T47D (cell line): ENCODE measurements around the gene SLAMF8.
A peak's percentile ranks its signal among the peaks of the same experiment; 100 is the strongest.

Experiments
- DNase-seq, 2 experiments: peaks; one replicate each; pipeline versions ENCODE4 v3.0.0 to v3.0.0-alpha.2; 2011 to 2012; ENCODE audit warnings: low read depth in 1 of 2, low spot score in 1 of 2
- JUND ChIP-seq: IDR thresholded peaks from 2 replicates; pipeline ENCODE4 v1.6.1; 2012; ENCODE audit warnings: low read depth
- in situ Hi-C: cut with HindIII; loops from 2 replicates; pipeline ENCODE4 v1.10.0; 2016; ENCODE audit warnings: low sequenced_read_pairs, low pct_unique_long_range_greater_than_20kb

The SLAMF8 gene

DNA sequence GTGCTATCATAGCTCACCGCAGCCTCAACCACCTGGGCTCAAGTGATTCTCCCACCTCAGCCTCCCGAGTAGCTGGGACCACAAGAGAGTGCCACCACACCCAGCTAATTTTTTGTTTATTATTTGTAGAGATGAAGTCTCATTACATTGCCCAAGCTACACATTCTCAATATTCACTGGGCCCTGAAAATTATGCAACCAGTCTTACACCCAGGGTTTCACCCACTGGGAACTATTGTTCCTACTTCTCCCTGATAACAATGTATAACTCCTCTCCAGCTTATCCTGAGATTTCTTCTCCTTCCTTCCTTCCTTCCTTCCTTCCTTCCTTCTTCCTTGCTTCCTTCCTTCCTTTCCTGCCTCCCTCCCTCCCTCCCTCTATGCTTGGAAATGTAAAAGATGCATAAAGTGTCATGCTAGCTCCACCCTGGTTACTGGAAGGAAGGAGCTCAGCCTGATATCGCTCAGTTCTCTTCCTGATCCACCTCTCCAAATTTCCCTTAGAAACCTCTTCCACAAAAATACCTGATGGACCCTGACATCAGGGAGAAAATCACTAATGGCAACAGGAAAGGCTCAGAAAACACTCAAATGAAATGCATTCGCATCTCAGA is 47.0 kb downstream of the SLAMF8 start:
- TF ChIP-seq JUND = no peak
- in situ Hi-C loops = no loop called here
- DNase-seq = no peak

DNA sequence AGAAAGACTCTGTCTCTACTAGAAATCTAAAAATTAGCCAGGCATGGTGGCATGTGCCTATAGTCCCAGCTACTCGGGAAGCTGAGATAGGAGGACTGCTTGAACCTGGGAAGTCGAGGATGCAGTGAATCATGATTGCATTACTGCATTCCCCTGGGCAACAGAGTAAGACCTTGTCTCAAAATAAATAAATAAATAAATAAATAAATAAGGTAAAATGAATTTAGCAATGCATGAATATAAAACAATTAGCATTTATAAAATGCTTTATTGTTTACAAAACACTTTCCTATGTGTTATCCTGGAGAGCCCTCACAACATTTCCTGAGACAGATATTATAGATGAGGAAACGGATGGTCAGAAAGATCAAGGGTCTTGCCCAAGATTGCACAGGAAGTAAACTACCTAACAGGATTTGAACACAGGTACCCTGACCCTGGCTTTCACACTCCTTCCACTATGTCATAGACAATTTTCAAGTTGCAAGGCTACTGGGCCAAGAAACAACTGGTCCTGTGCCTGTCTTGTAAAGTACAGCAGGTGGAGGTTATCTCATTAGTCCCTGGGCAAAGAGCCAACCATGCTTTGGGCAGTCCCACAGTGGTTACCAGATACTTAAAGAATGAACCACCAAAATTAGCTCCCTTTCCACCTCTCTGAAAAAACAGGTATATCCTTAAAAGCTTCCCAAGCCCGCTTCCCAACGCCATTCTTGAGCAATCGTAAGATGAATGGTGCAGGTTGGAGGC is 51.2 kb downstream of the SLAMF8 start:
- DNase-seq = no peak
- in situ Hi-C loops = loop anchor here (25.0 kb wide), 1 partner anchor 91 kb away; the partner anchor contains the start of gene DUSP23
- TF ChIP-seq JUND = no peak

DNA sequence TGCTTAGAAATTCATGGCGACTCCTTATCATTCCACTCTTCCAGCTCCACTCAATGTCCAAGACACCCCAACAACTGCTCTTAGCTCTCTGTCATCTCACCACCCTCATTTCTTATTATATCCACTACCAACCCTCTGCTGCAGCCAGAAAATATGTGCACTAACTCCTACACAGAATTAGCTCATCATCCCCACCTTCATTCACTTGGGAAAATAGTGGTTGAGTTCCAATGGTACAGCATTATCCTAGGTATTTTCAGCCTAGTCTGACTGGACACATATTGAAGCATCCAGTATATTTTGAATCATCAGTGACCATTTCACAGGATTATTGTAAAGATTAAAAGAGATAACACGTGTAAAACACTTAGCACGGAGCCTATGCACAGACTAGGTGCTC is 52.5 kb downstream of the SLAMF8 start:
- no peak for TF ChIP-seq JUND
- in situ Hi-C loops = loop anchor here (25.0 kb wide), 1 partner anchor 92 kb away; the partner anchor contains the start of gene DUSP23
- DNase-seq = no peak

DNA sequence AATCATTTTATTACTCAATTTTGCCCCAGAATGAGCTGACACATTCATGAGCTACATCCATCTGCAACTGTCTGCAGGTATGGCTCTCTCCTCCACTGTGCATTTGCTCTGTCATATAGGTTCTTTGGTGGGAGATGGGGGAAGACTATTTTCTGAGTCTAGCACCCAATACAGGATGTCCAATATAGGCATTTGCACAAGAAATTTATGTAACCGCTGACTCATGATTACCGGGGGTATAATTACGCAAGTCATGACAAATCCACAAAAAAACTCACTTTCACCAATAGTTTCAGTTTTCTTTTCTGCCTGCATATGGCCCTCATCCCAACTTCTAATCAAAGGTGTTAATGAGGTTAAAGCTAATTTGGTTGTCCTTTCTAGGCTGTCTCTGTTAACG is 53.3 kb downstream of the SLAMF8 start:
- no peak for DNase-seq
- in situ Hi-C loops = loop anchor here (25.0 kb wide), 1 partner anchor 93 kb away; the partner anchor contains the start of gene DUSP23
- TF ChIP-seq JUND = no peak

DNA sequence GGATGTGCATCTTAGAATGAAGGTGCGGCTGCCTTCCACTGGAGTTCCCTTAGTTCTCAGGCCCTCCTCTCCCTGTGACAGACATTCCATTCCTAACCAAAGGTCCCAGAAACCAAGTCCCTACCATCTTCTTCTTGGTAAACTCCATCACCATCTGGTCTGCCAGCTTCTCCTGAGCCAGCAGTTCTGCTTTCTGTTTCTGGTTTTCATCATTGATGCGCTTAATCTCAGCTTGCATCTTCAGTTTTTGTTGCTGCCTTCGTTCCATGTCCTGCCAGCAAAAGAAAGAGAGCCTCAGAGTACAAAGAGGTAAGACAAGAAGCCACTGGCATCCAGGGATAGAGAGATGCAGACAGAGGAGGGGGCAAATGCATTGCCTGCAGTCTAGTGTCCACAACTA is 53.8 kb downstream of the SLAMF8 start:
- no peak for TF ChIP-seq JUND
- no peak for DNase-seq
- in situ Hi-C loops = loop anchor here (25.0 kb wide), 1 partner anchor 93 kb away; the partner anchor contains the start of gene DUSP23

DNA sequence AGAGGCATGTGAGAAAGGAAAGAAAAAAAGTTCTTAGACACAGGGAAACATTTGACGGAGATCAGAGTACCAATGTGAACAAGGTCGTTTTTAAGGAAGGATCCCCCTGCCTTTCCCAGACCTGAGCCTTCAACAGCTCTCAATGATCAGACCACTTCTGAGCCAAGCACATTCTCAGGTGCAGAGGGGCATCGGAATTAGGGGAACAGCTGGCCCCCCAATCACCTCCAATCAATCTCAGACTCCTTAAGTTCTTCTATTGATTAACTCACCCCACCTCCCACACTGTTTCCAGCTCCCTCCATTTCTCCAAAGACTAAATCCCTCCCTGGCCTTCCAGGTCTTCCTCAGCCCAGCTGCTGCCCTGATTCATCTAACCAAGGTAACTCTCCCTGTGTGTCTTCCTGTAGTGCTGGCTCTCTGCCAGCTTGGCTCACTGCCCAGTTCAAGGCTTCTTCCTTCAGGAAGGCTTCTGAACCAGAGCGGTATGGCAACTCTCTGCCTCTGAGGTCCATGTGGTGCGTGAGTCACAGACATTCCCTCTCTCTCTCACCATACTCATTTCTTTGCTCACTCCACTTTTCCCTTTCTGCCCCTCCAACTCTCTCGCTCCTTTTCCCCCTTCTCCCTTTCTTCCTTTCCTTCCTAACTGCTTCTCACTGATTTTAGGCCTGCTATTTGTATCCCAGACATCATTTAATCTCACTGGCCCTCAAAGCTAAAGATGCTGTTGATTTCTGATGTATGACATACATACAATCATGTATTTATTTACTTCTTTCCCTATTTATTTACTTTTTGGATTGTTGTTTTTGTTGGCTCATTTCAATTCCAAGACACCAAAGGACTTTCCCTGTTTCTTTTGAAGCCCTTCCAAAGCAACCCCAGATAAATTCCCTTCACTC is 55.2 kb downstream of the SLAMF8 start:
- DNase-seq = peak; percentile 46 to 96
- no peak for TF ChIP-seq JUND

DNA sequence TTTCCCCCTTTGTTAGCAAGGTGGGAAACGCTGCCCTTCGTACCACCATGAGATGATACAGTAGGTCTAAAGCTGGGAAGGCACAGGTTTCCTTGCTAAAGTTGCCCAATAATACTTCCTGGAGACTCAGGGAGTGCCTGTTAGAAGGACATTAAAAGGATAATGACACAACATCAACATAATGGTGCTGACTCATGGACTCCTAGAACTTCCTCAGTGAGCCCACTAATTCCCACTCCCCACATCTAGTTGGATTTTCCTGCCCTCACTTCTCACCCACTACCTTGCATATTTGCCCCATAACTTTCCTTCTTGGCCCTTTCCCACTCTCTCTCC is 55.8 kb downstream of the SLAMF8 start:
- TF ChIP-seq JUND = no peak
- DNase-seq = no peak
- in situ Hi-C loops = loop anchor here (25.0 kb wide), 1 partner anchor 95 kb away; the partner anchor contains the start of gene DUSP23

More for the DNA sequence above, 55.2 kb downstream of the SLAMF8 start:
- in situ Hi-C loops = loop anchor here (25.0 kb wide), 1 partner anchor 95 kb away; the partner anchor contains the start of gene DUSP23

DNA sequence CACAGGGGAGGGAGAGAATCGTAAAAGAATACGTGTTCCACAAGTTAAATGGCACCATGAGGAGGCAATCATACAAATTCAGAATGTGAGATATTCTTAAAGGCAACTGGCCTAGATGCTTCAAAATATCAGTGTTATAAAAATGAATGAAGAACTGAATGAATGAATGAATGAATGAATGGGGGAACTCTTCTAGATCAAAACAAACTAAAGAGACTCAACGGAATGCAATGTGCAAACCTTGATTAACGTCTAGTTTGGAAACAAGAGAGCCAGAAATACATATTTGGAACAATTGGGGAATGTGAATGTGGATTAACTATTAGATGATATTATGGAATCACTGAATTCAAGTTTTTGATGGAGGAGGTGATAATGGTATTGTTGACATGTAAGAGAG is 56.5 kb downstream of the SLAMF8 start:
- in situ Hi-C loops = loop anchor here (25.0 kb wide), 1 partner anchor 96 kb away; the partner anchor contains the start of gene DUSP23
- DNase-seq = no peak
- TF ChIP-seq JUND = no peak

DNA sequence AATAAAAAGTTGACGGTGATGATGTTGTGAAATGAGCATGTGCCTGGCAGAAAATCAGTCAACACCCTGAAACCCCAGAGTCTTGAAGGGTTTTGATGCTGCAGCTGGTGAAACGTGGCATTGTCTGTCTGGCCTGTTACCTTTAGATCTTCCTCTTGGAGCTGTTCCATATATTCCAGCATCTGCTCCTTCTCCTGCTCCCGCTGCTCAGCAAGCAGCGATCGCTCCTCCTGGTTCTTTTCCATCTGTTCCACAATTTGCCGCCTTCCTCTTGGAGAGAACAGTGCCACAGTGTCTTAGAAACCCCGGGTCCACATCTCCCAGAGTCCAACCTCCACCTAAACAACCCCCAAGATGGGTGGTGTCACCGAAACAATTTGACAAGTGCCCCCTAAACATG is 57.6 kb downstream of the SLAMF8 start:
- TF ChIP-seq JUND = no peak
- no peak for DNase-seq
- in situ Hi-C loops = loop anchor here (25.0 kb wide), 1 partner anchor 97 kb away; the partner anchor contains the start of gene DUSP23
